ENCODE measurements around the gene TFF2.

TFF2 gene

GRCh38 chr21:42349420-42350317 is 1.1 kb downstream of the TFF2 start:
- Histone ChIP-seq H3K4me3 (ENCODE audit: low read depth, low read length) (no peak overlapping the region), H3K27me3 (ENCODE audit: control insufficient read depth, insufficient read depth, low read length) (no peaks in the 10 kb centered on the region), H3K36me3 (ENCODE audit: control insufficient read depth, insufficient read depth, low read length) (no peaks in the 10 kb centered on the region), H3K9ac (ENCODE audit: low read depth, low read length) (no peak overlapping the region), H3K9me3 (ENCODE audit: control insufficient read depth, insufficient read depth, low read length) (no peaks in the 10 kb centered on the region), H3K4me1 (ENCODE audit: control insufficient read depth, insufficient read depth, low read length) (no peaks in the 10 kb centered on the region)

- Histone ChIP-seq H3K9ac (ENCODE audit: low read depth, low read length) (no peak overlapping the region), H3K27me3 (ENCODE audit: control insufficient read depth, insufficient read depth, low read length) (no peaks in the 10 kb centered on the region), H3K4me3 (ENCODE audit: low read depth, low read length) (no peak overlapping the region), H3K9me3 (ENCODE audit: control insufficient read depth, insufficient read depth, low read length) (no peaks in the 10 kb centered on the region), H3K36me3 (ENCODE audit: control insufficient read depth, insufficient read depth, low read length) (no peaks in the 10 kb centered on the region), H3K4me1 (ENCODE audit: control insufficient read depth, insufficient read depth, low read length) (no peaks in the 10 kb centered on the region)
Observed at GRCh38 chr21:42348762-42349161, 2.0 kb downstream of the TFF2 start.

GRCh38 chr21:42347601-42348327 is 3.0 kb downstream of the TFF2 start:
- Histone ChIP-seq H3K4me3 (ENCODE audit: low read depth, low read length) (no peak overlapping the region), H3K27me3 (ENCODE audit: control insufficient read depth, insufficient read depth, low read length) (no peaks in the 10 kb centered on the region), H3K36me3 (ENCODE audit: control insufficient read depth, insufficient read depth, low read length) (no peaks in the 10 kb centered on the region), H3K9me3 (ENCODE audit: control insufficient read depth, insufficient read depth, low read length) (no peaks in the 10 kb centered on the region), H3K4me1 (ENCODE audit: control insufficient read depth, insufficient read depth, low read length) (no peaks in the 10 kb centered on the region), H3K9ac (ENCODE audit: low read depth, low read length) (no peak overlapping the region)

GRCh38 chr21:42346866-42347600 is 3.8 kb downstream of the TFF2 start:
- Histone ChIP-seq H3K4me1 (ENCODE audit: control insufficient read depth, insufficient read depth, low read length) (no peaks in the 10 kb centered on the region), H3K27me3 (ENCODE audit: control insufficient read depth, insufficient read depth, low read length) (no peaks in the 10 kb centered on the region), H3K4me3 (ENCODE audit: low read depth, low read length) (no peak overlapping the region), H3K9me3 (ENCODE audit: control insufficient read depth, insufficient read depth, low read length) (no peaks in the 10 kb centered on the region), H3K36me3 (ENCODE audit: control insufficient read depth, insufficient read depth, low read length) (no peaks in the 10 kb centered on the region), H3K9ac (ENCODE audit: low read depth, low read length) (no peak overlapping the region)

GRCh38 chr21:42346441-42346840 is 4.4 kb downstream of the TFF2 start:
- H3K27me3 ChIP-seq (ENCODE audit: control insufficient read depth, insufficient read depth, low read length), result no peaks in the 10 kb centered on the region
- no peaks in the 10 kb centered on the region for H3K36me3 ChIP-seq (ENCODE audit: control insufficient read depth, insufficient read depth, low read length)
- no peaks in the 10 kb centered on the region for H3K9me3 ChIP-seq (ENCODE audit: control insufficient read depth, insufficient read depth, low read length)
- H3K4me1 ChIP-seq (ENCODE audit: control insufficient read depth, insufficient read depth, low read length), result no peaks in the 10 kb centered on the region
- no peak overlapping the region for H3K9ac ChIP-seq (ENCODE audit: low read depth, low read length)
- H3K4me3 ChIP-seq (ENCODE audit: low read depth, low read length), result no peak overlapping the region

- H3K9ac ChIP-seq (ENCODE audit: low read depth, low read length), result no peak overlapping the region
- H3K4me1 ChIP-seq (ENCODE audit: control insufficient read depth, insufficient read depth, low read length), result no peaks in the 10 kb centered on the region
- no peaks in the 10 kb centered on the region for H3K36me3 ChIP-seq (ENCODE audit: control insufficient read depth, insufficient read depth, low read length)
- no peak overlapping the region for H3K4me3 ChIP-seq (ENCODE audit: low read depth, low read length)
- no peaks in the 10 kb centered on the region for H3K9me3 ChIP-seq (ENCODE audit: control insufficient read depth, insufficient read depth, low read length)
- no peaks in the 10 kb centered on the region for H3K27me3 ChIP-seq (ENCODE audit: control insufficient read depth, insufficient read depth, low read length)
Observed at GRCh38 chr21:42344631-42345030, 6.2 kb downstream of the TFF2 start.

GRCh38 chr21:42343963-42344510 is 6.8 kb downstream of the TFF2 start:
- Histone ChIP-seq H3K9me3 (ENCODE audit: control insufficient read depth, insufficient read depth, low read length) (no peaks in the 10 kb centered on the region), H3K9ac (ENCODE audit: low read depth, low read length) (no peak overlapping the region), H3K36me3 (ENCODE audit: control insufficient read depth, insufficient read depth, low read length) (no peaks in the 10 kb centered on the region), H3K27me3 (ENCODE audit: control insufficient read depth, insufficient read depth, low read length) (no peaks in the 10 kb centered on the region), H3K4me1 (ENCODE audit: control insufficient read depth, insufficient read depth, low read length) (no peaks in the 10 kb centered on the region), H3K4me3 (ENCODE audit: low read depth, low read length) (no peak overlapping the region)

GRCh38 chr21:42343556-42343955 is 7.2 kb downstream of the TFF2 start:
- H3K9ac ChIP-seq (ENCODE audit: low read depth, low read length), result no peak overlapping the region
- H3K4me3 ChIP-seq (ENCODE audit: low read depth, low read length), result no peak overlapping the region
- no peaks in the 10 kb centered on the region for H3K4me1 ChIP-seq (ENCODE audit: control insufficient read depth, insufficient read depth, low read length)
- no peaks in the 10 kb centered on the region for H3K36me3 ChIP-seq (ENCODE audit: control insufficient read depth, insufficient read depth, low read length)
- no peaks in the 10 kb centered on the region for H3K9me3 ChIP-seq (ENCODE audit: control insufficient read depth, insufficient read depth, low read length)
- no peaks in the 10 kb centered on the region for H3K27me3 ChIP-seq (ENCODE audit: control insufficient read depth, insufficient read depth, low read length)

GRCh38 chr21:42343101-42343500 is 7.7 kb downstream of the TFF2 start:
- Histone ChIP-seq H3K4me3 (ENCODE audit: low read depth, low read length) (no peak overlapping the region), H3K4me1 (ENCODE audit: control insufficient read depth, insufficient read depth, low read length) (peaks cover 3% of the 10 kb centered on the region), H3K36me3 (ENCODE audit: control insufficient read depth, insufficient read depth, low read length) (no peaks in the 10 kb centered on the region), H3K27me3 (ENCODE audit: control insufficient read depth, insufficient read depth, low read length) (no peaks in the 10 kb centered on the region), H3K9ac (ENCODE audit: low read depth, low read length) (no peak overlapping the region), H3K9me3 (ENCODE audit: control insufficient read depth, insufficient read depth, low read length) (no peaks in the 10 kb centered on the region)

- no peaks in the 10 kb centered on the region for H3K27me3 ChIP-seq (ENCODE audit: control insufficient read depth, insufficient read depth, low read length)
- no peaks in the 10 kb centered on the region for H3K9me3 ChIP-seq (ENCODE audit: control insufficient read depth, insufficient read depth, low read length)
- H3K4me3 ChIP-seq (ENCODE audit: low read depth, low read length), result no peak overlapping the region
- H3K36me3 ChIP-seq (ENCODE audit: control insufficient read depth, insufficient read depth, low read length), result no peaks in the 10 kb centered on the region
- no peak overlapping the region for H3K9ac ChIP-seq (ENCODE audit: low read depth, low read length)
- H3K4me1 ChIP-seq (ENCODE audit: control insufficient read depth, insufficient read depth, low read length), result peaks cover 4% of the 10 kb centered on the region
Observed at GRCh38 chr21:42341776-42342542, 8.8 kb downstream of the TFF2 start.
